HepG2 (cell line): ENCODE results near the gene NOX3. TPM values are rescaled to one million over a fixed set of nuclear protein-coding genes. Genes with fewer than 3 reads are reported as not detected.

Source experiments
- ARID5B ChIP-seq: IDR thresholded peaks from 2 replicates; pipeline ENCODE4 v1.4.0; 2020; ENCODE audit warnings: mild to moderate bottlenecking, missing genetic modification reagents
- EEA1 ChIP-seq: sonication (generic); formaldehyde crosslinking; IDR thresholded peaks from 2 replicates; pipeline ENCODE4 v1.5.1; 2020; ENCODE audit warnings: mild to moderate bottlenecking, missing genetic modification reagents, borderline replicate concordance
- FOXP1 ChIP-seq, 2 experiments: fragments of 450-650 bp in 1 of 2; IDR thresholded peaks; 2 replicates each; pipeline ENCODE4 v1.6.1; 2017 to 2018; ENCODE audit warnings: antibody characterized with exemption in 1 of 2
- MIER3 ChIP-seq: IDR thresholded peaks from 2 replicates; pipeline ENCODE4 v1.6.1; 2016; ENCODE audit warnings: missing compliant biosample characterization, borderline replicate concordance
- TFDP2 ChIP-seq: sonication (generic); formaldehyde crosslinking; IDR thresholded peaks from 2 replicates; pipeline ENCODE4 v1.4.0; 2020; ENCODE audit warnings: missing genetic modification reagents
- ZNF232 ChIP-seq: sonication (generic); formaldehyde crosslinking; IDR thresholded peaks from 2 replicates; pipeline ENCODE4 v1.4.0; 2020; ENCODE audit warnings: missing genetic modification reagents, borderline replicate concordance
- ZNF276 ChIP-seq: sonication (generic); formaldehyde crosslinking; IDR thresholded peaks from 2 replicates; pipeline ENCODE4 v1.4.0; 2020; ENCODE audit warnings: mild to moderate bottlenecking, low read depth, missing genetic modification reagents
- ZNF710 ChIP-seq: sonication (generic); formaldehyde crosslinking; IDR thresholded peaks from 2 replicates; pipeline ENCODE4 v1.5.0; 2020; ENCODE audit warnings: mild to moderate bottlenecking, missing genetic modification reagents, borderline replicate concordance
- polyA plus RNA-seq, 8 experiments: library from polyadenylated mRNA; depleted of rRNA in 3 of 8; stranded (reverse) in 7 of 8; unstranded in 1 of 8; fragments of >200 nt; fragmentation: Illumina TruSeq in 4 of 8; extraction: Trizol in 4 of 8; gene quantifications; 2 replicates each; pipeline versions ENCODE4 v1.2.1 to v1.2.3, GENCODE V29; 2011 to 2016; ENCODE audit warnings: low read depth in 4 of 8, missing spikeins in 1 of 8, mixed read lengths in 1 of 8; ENCODE audit not compliant: insufficient read depth in 1 of 8
- total RNA-seq, 5 experiments: library from RNA; depleted of rRNA; stranded (reverse); fragments of >200 nt; fragmentation: Illumina TruSeq; extraction: Trizol; gene quantifications; 2 replicates each; pipeline ENCODE4 v1.2.3, GENCODE V29; 2016; ENCODE audit warnings: low read depth in 1 of 5

NOX3 gene
- total and polyA plus RNA-seq, 2 of the 13 experiments (the other 11 are each of a cell fraction or from before 2014, with no cell fraction given) = 0.09 to 0.18 TPM

- TF ChIP-seq ARID5B (CRISPR knock-in tag) = no peak
- TF ChIP-seq ZNF710 (CRISPR knock-in tag) = no peak
- TF ChIP-seq EEA1 (CRISPR knock-in tag) = no peak
- no peak for TF ChIP-seq ZNF232 (CRISPR knock-in tag)
- no peak for TF ChIP-seq TFDP2 (CRISPR knock-in tag)
- TF ChIP-seq ZNF276 (CRISPR knock-in tag) = no peak
- TF ChIP-seq FOXP1 (IDR thresholded peaks at IDR 0.05) = no peak
- no peak for TF ChIP-seq FOXP1 (CRISPR knock-in tag; IDR thresholded peaks at IDR 0.05)
- no peak for TF ChIP-seq MIER3 (CRISPR knock-in tag)
Observed at GRCh38 chr6:155473741-155474140, 18.1 kb upstream of the NOX3 start (continued).
